Stimulated activated CD8-positive, alpha-beta memory T cell treated with anti-CD3 and anti-CD28 coated beads, Interleukin-4, amount 100 ng/mL, for 4 hours (primary cell): ENCODE data around the gene FGFR2.

Experiments
- DNase-seq, 2 donors: peaks; one replicate each; pipeline ENCODE4 v3.0.0-alpha.2; 2020; ENCODE audit warnings: low read depth in 2 of 2, low spot score in 1 of 2

FGFR2 gene

DNA sequence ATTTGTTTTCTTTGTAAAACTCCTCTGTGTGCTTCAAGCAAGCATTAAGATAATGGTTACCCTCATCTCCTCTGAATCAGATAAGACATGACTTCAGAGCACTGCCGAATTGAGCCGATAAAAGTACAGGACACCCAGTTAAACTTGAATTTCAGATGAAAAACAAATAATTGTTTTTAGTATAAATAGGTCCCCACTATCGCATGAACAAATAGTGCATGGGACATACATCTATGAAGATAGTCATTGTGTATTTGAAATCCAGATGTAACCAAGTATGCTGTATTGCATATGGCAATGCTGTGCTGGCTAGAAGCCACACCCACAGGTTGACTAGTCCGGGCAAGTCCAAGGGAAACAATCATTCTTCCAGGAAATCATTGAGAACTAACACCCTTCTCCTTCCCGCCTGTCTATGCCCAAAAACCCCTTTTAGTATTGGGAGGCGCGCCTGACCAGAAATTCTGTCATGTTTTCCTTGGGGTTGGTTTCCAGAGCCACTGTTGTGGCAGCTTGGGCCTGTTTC is 12.6 kb upstream of the FGFR2 start:
- DNase-seq, result no peak

DNA sequence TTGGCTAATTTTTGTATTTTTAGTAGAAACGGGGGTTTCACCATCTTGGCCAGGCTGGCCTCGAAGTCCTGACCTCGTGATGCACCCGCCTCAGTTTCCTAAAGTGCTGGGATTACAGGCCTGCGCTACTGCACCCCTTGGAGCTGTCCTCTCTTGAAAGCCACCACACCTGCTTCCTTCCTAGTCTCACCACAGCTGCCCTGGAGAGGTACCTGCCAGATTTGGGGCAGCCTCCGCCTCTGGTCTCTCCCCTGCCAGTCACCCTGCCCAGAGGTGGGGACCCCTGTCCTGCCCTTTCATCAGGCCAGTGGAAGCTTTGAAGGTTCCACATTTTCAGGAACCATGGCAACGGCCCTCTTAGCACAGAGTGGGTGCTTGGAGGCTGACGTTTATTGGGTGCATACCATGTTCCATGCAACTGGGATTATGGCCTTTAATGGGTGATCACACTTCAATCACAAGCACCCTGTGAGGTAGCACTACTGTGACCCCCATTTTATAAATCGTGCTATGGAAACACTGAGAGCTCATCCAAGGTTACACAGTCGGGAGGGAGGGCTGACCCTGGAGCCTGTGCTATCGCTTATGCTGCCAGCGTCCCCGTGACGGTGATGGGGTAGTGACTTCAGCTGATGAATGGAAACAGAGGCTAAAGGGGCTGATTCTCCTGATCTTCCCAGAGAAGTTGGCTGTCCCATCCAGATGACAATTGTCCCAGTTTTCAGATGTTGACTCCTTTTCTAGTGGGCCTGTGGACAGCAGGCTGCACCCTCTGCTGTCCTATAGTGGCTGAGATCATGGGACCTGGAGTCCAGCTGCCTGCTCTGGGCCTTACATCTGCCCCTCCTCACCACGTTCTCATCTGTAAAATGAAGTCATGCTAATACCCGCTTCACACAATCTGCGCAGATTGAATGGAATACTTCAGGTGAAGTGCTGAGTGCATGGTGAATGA is 11.5 kb upstream of the FGFR2 start:
- DNase-seq, result no peak

- no peak for DNase-seq
Observed at GRCh38 chr10:121608469-121609190, 10.4 kb upstream of the FGFR2 start.

DNA sequence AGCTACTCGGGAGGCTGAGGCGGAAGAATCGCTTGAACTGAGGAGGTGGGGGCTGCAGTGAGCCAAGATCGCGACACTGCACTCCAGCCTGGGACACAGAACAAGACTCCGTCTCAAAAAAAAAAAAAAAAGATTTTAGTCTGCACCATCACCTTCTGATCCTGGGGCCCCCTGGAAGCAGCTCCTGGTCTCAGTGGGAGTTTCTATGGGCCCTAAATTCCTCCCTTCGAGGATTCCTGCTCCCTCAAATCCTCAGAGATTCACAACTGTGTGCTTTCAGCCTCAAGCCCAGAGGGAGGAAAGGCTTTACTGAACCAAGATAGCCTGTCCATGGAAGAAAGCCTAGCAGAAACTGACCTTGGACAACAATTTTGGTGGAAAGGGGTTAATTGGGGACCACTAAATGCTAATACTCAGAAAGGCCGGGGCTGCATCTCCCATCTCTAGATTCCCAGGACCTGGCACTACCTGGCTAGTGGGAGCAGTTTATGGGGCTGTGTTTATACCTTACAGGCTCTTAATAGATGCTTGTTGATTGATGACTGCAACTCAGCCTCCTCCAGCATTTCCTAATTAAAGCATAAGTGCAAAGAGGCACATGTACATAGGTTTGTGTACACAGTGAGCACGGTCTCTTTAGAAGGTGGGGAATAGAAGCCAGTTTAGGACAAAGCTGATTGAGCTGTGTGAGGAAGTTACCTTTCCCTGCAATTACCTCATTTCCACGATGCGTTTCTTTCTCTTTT is 9.2 kb upstream of the FGFR2 start:
- DNase-seq, result no peak

DNA sequence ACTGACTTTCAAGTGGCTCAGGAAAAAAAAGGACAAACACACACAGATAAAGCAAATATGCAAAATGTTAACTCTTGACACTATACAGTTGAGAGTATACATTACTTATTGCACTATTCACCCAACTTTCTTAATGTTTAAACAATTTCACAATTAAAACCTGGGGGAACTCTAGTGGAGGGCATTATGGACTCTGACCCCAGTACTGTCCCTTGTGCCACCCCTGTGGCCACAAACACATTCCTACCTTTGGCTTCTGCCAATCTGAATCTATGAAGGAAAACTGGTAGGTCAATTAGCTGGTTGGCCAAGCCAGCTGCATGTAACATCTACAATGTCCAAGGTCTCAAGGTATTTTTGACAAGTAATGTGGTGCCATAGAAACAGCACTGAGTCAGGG is 7.5 kb upstream of the FGFR2 start:
- DNase-seq, result no peak

GRCh38 chr10:121601458-121601857 is 3.2 kb upstream of the FGFR2 start:
- DNase-seq, result no peak

DNA sequence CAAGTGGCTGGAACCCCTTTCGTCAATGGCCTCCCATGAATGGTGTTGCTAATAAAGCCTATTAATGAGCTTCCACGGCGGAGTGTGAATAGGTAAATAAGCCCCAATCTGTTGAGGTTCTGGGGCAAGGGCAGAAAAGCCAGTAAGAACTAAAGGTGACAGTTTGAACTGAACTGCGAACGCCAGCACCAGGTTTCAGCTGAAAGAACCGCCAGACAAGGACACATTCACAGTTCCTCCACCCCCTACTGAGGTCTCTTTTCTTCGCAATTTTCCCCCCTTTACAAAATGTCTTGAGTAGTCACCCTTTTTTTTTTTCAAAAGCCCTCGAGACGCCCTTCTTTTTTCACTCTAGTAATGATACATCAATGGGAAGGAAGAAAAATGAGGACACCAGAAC is 2.4 kb upstream of the FGFR2 start:
- DNase-seq, result no peak

DNA sequence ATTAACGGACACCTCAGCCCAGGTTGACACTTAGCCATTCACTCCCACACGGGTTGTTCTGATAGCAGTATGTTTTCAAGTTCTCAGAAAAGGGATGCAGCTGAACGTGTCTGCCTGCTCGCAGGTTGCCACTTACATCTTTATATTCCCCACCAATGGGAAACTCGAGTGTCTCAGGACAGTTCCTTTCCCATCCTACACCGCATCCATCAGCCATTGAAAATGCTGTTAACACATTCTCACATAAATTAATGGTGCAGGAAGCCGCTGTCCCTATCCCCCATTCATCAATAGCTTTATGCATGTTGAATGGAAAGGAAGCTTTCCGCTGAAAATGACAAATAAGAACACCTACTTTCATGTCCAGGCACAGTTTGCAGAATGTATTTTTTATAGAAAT is 1.7 kb upstream of the FGFR2 start:
- no peak for DNase-seq

DNA sequence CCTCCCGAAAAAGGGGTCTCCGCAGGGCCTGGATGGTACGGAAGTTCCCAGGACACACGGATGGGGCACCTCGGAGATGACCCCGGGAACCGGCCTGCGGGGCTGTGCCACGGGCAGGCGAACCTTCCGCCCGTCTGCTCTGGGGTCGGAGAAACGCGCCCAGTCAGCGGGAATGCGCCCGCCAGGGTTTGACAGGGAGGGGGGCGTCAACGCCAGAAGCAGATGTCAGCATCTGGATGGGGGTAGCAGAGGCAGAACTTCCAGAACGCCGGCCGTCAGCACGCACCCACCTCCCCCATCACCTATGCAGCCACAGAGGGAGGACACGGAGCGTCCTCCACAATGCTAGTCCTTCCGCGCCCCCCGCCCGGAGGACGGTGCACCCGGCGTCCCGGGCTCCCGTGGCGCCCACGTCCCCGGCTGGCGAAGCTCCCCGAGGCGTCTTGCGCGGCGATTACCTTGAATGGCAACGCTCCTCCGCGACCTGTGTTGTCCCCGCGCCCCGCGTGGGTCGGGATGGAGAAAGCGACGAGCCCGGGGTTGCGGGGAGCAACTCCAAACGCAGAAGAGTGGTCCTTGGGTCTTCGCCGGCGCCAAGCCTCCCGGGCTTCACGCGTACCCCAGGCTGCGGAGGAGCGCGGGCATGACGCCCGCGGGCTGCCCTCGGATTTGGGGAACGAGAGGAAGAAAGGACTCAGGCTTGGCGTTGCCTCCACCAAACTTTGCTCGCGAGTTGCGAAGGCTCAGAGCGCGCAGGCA is 561 bp downstream of the FGFR2 start:
- no peak for DNase-seq

GRCh38 chr10:121596689-121597503 is 1.3 kb downstream of the FGFR2 start:
- DNase-seq, result no peak

DNA sequence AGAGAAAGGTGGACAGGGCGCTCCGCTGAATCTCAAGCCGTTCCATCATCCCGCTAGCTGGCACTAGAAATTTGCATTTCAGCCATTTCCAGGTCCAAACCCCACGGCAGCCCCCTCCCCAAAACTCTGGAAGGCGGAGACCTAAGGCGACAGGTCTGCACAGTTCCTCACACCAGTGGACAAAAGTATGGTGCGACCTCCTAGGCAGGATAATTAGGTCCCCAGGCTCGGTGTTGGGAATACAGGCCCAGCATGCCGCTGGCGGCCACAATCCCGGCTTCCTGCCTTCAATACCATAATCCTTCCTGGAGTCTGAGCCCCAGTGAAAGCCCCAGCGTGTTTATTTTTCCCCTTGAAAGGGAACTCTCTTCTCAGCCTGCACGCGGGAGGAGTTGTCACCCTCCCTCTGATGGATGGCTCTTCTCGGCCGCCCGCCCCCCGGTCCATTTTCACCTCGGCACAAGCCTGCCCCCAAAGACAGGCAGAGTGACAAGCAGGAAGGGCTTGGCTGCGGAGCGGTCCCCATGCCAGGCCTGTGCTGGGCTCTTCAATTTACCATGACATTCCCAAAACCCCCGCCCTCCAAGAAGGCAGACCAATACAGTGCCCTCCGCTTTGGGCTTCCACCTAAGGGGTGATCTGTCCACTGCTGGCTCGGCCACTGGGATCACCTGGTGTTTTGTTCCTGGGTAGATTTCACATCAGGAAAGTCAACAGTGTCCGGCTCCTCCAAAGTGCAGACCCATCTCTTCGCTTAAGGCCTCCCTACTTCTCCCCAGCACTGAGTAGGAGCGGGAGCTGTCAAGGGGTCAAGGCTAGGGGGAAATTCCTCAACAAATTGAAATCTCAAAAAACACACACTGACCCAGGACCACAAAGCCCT is 2.2 kb downstream of the FGFR2 start:
- no peak for DNase-seq

DNA sequence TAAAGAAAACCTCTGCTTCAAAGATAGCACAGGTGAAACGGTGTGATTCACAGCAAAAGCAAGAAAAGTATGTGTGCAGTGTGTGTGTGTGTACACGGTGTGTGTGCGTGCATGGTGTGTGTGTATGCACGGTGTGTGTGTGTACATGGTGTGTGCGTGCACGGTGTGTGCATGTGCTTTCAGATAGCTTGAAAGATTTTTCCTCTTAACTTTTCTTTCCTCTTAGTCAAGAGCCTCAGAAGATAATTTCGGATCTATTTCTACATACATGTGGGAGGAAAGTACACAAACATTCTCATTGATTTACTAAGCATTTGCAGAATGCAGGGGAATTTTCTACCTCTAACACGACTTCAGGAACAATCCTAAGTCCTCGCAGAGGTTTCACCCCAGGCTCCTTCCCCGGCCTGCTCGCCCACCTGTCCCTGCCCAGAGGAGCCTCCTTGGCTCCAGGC is 2.9 kb downstream of the FGFR2 start:
- no peak for DNase-seq

- no peak for DNase-seq
Observed at GRCh38 chr10:121594623-121595350, 3.5 kb downstream of the FGFR2 start.

DNA sequence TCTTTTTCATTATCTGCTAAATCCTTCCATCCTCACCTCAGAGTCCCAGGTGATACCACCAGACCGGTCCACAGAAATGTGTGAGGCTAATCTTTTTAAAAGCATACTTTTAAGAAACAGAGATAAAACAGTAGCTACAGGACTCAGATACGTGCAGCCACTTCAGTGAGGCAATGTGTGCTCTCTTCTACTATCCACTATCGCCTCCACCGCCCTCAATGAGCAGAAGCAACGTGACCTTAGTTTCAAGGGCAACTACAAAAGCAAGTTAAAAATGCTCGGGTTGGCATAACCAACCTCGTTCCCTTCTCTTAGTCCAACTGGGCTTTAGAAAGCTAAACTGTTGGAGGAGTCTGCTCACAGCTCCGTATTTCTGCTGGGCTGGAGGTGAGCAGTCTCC is 4.2 kb downstream of the FGFR2 start:
- DNase-seq, result no peak

DNA sequence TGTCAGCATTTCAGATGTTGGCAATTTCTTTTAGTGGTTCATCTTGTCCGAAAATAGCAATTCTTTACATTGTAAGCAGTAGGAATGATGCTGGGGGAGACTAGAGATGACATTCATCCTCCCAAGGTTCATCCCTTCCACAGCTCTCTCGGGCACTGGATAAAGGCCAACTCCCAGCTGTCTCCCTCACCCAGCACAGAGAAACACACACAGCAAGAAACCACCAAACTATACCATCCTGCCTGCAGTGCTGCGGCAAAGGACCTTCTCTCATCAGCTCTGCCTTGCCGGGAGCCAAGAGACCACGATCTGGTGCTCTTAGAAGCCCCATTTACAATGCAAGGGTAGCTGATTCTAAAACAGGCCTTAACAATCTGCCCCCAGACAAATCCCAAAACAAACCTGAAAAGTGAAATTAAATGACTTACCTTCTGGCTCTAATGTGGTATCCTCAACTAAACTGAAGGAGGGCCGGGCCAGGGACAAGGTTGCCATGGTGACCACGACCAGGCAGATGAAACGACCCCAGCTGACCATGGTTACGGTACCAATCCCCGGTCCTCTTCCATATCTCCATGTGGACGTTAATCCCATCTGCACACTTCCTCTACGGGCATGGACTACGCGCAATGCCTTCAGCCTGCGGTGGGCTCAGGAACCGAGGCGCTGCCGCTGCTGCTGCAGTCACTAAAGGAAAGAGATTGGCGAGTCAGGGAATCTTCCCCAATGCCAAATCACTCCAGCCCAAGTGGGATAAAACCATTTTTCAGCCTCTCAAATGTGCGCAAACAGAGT is 4.8 kb downstream of the FGFR2 start:
- DNase-seq, result no peak

- DNase-seq, result no peak
Observed at GRCh38 chr10:121592155-121592890, 5.9 kb downstream of the FGFR2 start.

DNA sequence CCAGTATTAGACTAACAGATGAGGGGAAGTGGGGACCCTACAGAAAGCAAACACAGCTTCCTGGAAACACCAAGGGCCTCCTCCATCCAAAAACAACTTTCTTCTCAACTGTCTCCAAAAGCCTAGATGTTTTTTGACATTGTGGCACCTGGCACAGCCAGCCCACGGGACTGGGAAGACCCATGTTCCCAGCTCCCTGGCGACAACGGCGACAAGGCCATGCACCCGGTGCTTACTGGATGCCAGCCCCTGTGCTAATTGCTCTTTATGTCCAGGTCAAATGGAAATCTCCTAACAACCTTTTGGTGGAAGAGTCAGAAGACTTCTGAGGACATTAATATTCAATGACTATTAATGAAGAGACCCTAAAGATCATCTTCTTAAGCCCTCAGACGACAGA is 7.1 kb downstream of the FGFR2 start:
- no peak for DNase-seq
